Gastrocnemius medialis (tissue), 4 donors: ENCODE measurements around the gene SUSD1.

ENCODE experiments used
- POLR2A ChIP-seq, 2 donors: fragments of 450-650 bp; IDR thresholded peaks; one replicate each; pipeline ENCODE4 v1.6.1; 2017; ENCODE audit warnings: antibody characterized with exemption in 2 of 2, mild to moderate bottlenecking in 2 of 2, moderate library complexity in 2 of 2
- TF ChIP-seq, protein P1 (sequence below), 5 experiments: fragments of 450-650 bp in 3 of 5; fragments of 200-600 bp in 2 of 5; sonication (generic) in 2 of 5; IDR thresholded peaks in 4 of 5; conservative IDR thresholded peaks in 1 of 5; 1 replicate in 4 of 5; 2 replicates in 1 of 5; pipeline ENCODE4 v1.5.1; 2016 to 2019; ENCODE audit warnings: antibody characterized with exemption in 5 of 5, mild to moderate bottlenecking in 3 of 5, moderate library complexity in 3 of 5

DNA sequence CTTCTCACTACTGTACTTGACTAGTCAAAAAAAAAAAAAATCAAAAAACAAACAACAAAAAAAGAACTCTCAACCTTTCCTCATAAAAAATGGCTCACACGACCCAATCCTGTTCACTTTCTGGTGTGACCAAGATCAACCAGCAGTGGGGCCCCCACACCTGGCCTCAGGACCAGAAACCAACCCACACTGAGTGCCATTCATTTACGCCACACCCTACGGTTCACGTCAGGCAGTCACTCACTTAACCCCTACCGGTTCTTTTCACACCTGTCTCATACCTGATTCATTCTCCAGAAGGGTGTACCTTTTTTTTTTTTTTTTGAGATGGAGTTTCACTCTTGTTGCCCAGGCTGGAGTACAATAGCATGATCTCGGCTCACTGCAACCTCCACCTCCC is 5.7 kb downstream of the SUSD1 start:
- TF ChIP-seq, protein P1, sequence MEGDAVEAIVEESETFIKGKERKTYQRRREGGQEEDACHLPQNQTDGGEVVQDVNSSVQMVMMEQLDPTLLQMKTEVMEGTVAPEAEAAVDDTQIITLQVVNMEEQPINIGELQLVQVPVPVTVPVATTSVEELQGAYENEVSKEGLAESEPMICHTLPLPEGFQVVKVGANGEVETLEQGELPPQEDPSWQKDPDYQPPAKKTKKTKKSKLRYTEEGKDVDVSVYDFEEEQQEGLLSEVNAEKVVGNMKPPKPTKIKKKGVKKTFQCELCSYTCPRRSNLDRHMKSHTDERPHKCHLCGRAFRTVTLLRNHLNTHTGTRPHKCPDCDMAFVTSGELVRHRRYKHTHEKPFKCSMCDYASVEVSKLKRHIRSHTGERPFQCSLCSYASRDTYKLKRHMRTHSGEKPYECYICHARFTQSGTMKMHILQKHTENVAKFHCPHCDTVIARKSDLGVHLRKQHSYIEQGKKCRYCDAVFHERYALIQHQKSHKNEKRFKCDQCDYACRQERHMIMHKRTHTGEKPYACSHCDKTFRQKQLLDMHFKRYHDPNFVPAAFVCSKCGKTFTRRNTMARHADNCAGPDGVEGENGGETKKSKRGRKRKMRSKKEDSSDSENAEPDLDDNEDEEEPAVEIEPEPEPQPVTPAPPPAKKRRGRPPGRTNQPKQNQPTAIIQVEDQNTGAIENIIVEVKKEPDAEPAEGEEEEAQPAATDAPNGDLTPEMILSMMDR (IDR thresholded peaks at IDR 0.05 in 4 of 5, conservative IDR thresholded peaks at IDR 0.05 in 1 of 5) = no peak
- TF ChIP-seq POLR2A (IDR thresholded peaks at IDR 0.05) = no peak
